GM21423 (cell line): ENCODE data around the gene SEMA5B.

ENCODE experiments used
- ATAC-seq: cut with Tn5 transposase; IDR thresholded peaks from one replicate; pipeline ENCODE4 v1.9.1; 2021; ENCODE audit warnings: mild to moderate bottlenecking, moderate library complexity; ENCODE audit not compliant: unreplicated experiment

Gene SEMA5B

GRCh38 chr3:123027292-123028232 is at the start of gene SEMA5B:
Gene SEMA5B, minus strand, starts transcription at chr3:123027763. Its CDS starts 66,500 bp downstream, at chr3:122961263.
- ATAC-seq = no peak

GRCh38 chr3:123076496-123077418 is 49.2 kb upstream of the SEMA5B start:
- ATAC-seq = no peak

GRCh38 chr3:123076112-123076495 is 48.5 kb upstream of the SEMA5B start:
- no peak for ATAC-seq

DNA sequence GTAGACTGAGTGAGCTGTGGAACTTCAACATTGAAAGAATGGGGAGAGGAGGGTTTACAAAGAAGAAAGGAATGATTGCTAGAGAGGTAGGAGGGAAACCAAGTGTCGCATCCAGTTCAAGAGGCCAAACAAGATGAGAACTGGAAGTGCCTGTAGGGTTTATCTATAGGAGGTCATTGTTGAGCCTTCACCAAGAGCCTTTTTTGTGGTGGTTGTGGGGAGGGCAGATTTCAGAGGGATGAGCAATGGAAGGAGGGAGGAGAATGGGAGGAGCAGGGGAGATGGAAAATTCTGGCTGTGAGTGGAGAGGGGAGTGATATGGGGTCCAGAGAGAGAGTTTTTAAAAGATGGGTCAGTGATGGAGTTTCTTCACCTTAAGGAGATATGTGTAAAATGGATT is 47.8 kb upstream of the SEMA5B start:
- no peak for ATAC-seq

GRCh38 chr3:123072564-123072963 is 45.0 kb upstream of the SEMA5B start:
- no peak for ATAC-seq

- ATAC-seq = no peak
Observed at GRCh38 chr3:123072152-123072551, 44.6 kb upstream of the SEMA5B start.

DNA sequence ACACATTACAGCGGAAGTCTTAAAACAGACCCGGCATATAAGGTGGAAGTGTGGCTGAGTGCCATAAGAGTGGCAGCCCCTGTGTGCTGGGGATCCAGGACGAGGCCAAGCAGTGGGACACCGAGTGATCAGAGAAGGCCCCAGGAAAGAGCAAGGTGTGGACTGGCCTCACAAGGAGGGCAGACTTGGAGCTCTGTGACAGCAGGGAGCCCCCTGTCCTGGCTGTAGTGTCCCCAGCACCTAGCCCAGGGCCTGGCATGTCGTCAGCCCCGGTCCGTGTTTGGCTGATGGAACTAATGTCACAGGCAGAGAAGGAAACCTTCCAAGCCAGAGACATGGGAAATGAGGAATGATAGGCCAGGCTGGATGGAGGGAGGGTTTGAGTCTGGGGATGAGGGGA is 44.0 kb upstream of the SEMA5B start:
- ATAC-seq = no peak

GRCh38 chr3:123071146-123071545 is 43.6 kb upstream of the SEMA5B start:
- ATAC-seq = no peak

DNA sequence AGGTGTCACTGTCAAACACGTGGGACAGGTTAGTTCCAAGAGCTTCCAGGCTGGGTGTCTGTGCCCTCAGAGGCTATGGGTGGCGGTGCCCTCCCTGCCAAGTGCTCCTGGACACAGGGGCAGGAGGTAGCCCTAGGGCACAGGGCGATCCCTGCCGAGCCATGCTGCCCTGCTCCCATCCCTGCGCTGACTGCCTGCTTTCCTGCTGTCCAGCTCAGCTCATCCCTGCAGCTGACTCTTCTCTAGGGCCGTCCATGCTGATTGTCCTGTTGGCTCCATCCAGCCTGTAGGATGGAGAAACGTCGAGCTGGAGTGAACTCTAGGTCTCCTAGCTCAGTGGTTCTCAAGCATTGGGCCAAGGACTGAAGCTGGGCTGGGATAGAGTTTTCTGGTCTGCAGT is 42.9 kb upstream of the SEMA5B start:
- no peak for ATAC-seq

- no peak for ATAC-seq
Observed at GRCh38 chr3:123068601-123069381, 41.2 kb upstream of the SEMA5B start.

DNA sequence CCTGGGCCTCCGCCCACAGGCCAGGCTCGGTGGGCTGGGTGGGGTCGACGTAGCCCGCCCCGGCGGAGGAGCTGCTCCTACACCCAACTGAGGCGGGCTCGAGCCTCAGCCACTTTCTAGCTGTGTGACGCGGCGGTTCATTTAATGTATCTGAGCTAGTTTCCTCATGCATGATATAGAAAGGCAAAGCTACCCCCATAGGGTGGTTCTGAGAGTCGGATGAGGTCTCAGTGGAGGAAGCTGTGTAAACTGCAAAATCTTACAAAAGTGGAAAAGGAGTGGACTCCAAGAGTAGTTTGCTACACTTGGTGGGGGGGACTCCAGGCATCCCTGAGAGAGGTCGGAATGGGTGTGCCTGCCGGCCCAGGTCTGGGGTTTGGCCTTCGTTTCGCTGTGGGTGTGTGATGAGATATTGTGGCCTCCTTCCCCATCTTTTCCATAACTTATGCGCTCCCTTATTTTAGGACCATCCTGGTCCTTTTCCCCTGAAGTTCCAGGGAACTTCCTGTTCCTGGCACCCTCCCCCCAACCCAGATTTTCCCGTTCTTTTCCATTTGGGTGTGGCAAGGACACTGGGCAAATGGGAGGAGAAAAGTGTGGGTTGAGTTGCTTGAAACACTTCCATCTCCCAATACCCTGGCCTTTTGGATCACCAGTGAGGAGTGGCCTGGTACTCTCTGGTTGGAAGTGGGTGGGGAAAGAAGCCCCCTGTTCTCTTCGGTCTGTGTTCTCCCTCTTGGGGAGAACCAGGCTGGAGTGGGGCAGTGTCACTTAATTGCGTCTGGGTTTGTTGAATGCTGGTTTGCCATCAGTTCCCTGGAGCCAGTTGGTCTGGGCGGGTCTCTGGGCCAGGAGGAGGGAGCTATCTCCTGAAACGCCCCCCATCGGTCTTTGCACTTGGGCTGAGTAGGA is 40.4 kb upstream of the SEMA5B start:
- ATAC-seq = peak; percentile 25

DNA sequence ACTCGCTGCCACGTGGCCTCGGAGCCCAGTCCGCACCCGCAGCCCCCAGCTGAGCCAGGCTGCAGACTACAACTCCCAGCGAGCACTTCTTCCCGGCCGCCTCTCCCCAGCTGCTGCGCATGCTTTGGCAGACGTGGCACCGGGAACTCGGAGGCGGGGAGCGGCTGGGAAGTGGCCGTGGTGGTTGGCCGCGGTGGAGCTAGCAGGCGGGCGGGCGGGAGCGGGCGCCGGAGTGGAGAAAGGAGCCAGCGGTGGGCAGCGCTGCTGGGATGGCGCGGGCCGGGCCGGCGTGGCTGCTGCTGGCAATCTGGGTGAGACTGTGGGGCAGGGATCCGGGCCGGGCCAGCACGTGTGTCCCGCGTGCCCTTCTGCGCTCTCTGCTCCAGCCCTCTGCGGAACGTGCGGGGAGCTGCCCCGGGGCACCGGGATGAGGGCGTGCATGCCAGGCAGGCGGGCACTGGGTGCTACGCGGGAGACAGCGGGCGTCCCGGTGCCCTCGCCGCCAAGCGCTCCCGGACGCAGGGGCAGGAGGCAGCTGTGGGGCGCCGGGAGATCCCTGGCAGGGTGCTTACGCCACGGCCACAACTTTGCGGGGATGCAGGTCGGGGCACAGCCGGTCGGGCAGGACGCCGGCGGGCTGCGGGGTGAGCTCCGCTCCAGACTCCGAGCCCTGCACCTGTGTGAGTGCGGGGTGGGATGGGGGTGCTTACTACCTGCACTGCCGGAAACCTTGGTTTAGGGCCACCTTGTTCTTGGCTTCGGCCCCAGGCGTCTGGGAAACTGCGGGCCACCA is 39.5 kb upstream of the SEMA5B start, which contains the start of gene PDIA5:
PDIA5 (plus strand) TSS at position 130 of the 793 bp plus-strand sequence; CDS start at position 270, 140 bp downstream.
- ATAC-seq = peak; percentile 86

GRCh38 chr3:123066599-123066895 is 39.0 kb upstream of the SEMA5B start:
- no peak for ATAC-seq

DNA sequence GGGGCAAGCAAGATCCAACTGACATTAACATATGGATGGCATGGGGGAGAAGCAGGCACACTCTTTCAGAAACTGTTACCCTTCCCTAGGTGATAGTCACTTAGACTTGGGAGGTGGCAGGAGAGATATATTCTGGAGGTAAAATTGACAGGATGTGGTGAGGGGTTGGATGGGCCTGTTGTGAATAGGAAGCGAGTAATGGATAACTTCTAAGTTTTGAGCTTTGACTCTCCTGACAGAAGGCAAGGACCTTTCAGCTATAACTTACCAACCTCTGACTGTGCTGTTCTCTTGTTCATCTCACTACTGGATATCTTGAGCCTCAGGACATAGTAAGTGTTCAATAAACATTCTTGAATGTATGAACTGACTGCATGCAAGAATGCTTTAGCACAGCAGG is 37.4 kb upstream of the SEMA5B start:
- ATAC-seq = no peak

DNA sequence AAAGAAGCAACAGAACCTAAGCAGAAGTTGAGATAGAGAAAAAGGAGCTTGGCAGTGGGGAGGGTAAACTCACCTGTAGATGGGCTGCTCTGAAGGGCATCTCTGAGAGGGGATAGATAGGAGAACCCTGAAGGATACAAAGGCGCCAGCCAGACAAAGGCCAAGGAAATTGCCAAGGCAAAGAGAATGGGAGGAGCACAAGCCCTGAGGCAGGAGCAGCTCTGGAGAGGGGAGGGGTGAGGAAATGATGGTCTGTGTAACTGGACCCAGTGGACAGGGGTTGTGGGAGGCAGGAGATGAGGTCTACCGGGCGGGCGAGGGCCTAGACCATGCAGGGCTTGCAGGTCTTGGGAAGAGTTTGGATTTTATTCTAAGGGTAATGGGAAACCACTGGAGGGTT is 36.9 kb upstream of the SEMA5B start:
- no peak for ATAC-seq

DNA sequence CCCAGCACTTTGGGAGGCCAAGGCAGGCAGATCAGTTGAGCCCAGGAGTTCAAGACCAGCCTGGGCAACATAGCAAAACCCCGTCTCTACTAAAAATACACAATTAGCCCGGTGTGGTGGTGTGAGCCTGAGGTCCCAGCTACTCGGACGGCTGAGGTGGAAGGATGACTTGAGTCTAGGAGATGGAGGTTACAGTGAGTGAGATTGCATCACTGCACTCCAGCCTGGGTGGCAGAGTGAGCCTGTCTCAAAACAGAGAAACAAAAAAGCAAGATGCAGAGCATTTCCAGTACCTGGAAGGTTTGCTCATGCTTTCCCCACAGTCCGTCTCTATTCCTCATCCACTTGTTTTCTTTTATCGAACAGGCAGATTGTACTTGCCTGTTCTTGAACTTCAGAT is 35.5 kb upstream of the SEMA5B start:
- no peak for ATAC-seq

DNA sequence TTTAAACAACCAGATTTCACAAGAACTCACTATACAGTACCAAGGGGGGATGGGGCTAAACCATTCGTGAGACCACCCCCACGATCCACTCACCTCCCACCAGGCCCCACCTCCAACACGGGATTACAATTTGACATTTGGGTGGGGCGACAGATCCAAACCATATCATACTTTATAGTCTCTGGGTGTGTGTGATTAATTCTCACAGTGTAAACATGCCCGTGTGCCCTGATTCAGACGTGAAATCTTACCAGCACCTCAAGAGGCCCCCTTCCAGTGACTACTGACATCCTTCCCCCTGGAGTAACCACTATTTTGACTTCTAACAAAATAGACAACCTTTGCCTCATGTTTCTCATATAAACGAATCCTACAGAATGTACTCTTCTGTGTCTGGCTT is 34.3 kb upstream of the SEMA5B start:
- ATAC-seq = no peak

DNA sequence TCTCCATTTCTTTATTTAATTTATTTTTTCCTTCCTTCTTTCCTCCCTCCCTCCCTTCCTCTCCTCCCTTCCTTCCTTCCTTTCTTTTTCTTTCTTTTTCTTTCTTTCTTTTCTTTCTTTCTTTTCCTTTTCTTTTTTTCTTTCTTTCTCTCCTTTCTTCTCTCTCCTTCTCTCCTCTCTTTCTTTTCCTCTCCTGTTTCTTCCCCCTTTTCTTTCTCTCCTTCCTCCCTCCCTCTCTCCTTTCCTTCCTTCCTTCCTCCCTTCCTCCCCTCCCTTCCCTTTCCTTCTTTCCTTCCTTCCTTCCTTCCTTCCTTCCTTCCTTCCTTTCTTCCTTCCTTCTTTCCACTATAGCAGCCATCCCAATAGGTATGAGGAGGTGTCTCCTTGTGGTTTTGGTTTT is 32.5 kb upstream of the SEMA5B start:
- no peak for ATAC-seq

DNA sequence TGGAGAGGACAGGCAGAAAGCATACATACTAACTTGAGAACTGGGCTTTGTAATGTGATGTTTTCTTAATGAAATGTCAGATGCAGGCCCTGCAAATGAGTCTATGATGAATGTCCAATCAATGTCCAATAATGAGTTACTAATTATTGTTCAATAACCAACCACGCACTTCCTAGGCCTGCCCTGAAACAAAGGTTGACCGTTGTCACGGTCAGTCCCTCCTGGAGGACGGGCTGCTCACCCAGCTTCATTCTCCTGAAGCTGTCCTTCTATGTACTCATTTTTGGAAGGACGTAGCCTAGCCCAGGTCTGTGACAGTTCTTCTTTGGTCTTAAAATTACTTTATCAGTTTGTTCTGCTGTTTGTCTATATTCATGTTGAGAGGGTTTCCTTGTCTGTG is 30.9 kb upstream of the SEMA5B start:
- no peak for ATAC-seq
